Lung (tissue), 12 donors: Measurements from ENCODE around the gene SETD2. TPM values are rescaled to one million over a fixed set of nuclear protein-coding genes. Genes with fewer than 3 reads are reported as not detected.
A peak's percentile ranks its signal among the peaks of the same experiment; 100 is the strongest.

Source experiments
- ATAC-seq: fragments of 200-7000 bp; cut with Tn5 transposase; one replicate; pipeline ENCODE4 v1.9.1; 2020; ENCODE audit warnings: moderate number of reproducible peaks; ENCODE audit not compliant: insufficient read depth, low FRiP score
- DNase-seq, 3 donors: peaks; one replicate each; pipeline ENCODE4 v3.0.0-alpha.2; 2013 to 2017
- H3K27ac ChIP-seq, 2 donors: one replicate each; pipeline ENCODE4 v1.5.1; 2013; ENCODE audit warnings: mild to moderate bottlenecking in 2 of 2, moderate library complexity in 2 of 2, control low read depth in 1 of 2, inconsistent platforms in 1 of 2, low read depth in 1 of 2, low read length in 1 of 2
- H3K27me3 ChIP-seq, 3 donors: one replicate each; pipeline ENCODE4 v1.5.1; 2013; ENCODE audit warnings: low read length in 2 of 3; ENCODE audit not compliant: control insufficient read depth in 3 of 3, insufficient read depth in 3 of 3
- H3K36me3 ChIP-seq, 4 donors: one replicate each; pipeline ENCODE4 v1.5.1; 2013; ENCODE audit warnings: low read length in 4 of 4, mild to moderate bottlenecking in 1 of 4, moderate library complexity in 1 of 4; ENCODE audit not compliant: control insufficient read depth in 4 of 4, insufficient read depth in 4 of 4
- H3K4me1 ChIP-seq, 5 donors: one replicate each; pipeline ENCODE4 v1.5.1; 2013; ENCODE audit warnings: low read length in 5 of 5, mild to moderate bottlenecking in 2 of 5, moderate library complexity in 1 of 5; ENCODE audit not compliant: control insufficient read depth in 5 of 5, insufficient read depth in 5 of 5
- H3K4me3 ChIP-seq: one replicate; pipeline ENCODE4 v1.5.1; 2013; ENCODE audit warnings: mild to moderate bottlenecking, control low read depth, moderate library complexity
- H3K9ac ChIP-seq, 2 donors: one replicate each; pipeline ENCODE4 v1.5.1; 2013; ENCODE audit warnings: low read length in 2 of 2, control low read depth in 1 of 2; ENCODE audit not compliant: insufficient read depth in 1 of 2
- H3K9me3 ChIP-seq, 4 donors: one replicate each; pipeline ENCODE4 v1.5.1; 2013; ENCODE audit warnings: low read length in 3 of 4, mild to moderate bottlenecking in 1 of 4, moderate library complexity in 1 of 4; ENCODE audit not compliant: control insufficient read depth in 4 of 4, insufficient read depth in 3 of 4
- CTCF ChIP-seq: IDR thresholded peaks from 2 replicates; pipeline ENCODE4 v1.5.1; 2012; ENCODE audit warnings: mild to moderate bottlenecking; ENCODE audit errors: control extremely low read depth, extremely low read depth
- WGBS, 2 donors: extraction: QIAGEN DNeasy Blood & Tissue Kit; methylation state at CpG; one replicate each; pipeline ENCODE4 v1.1.7; 2013; 5-methylcytosine and 5-hydroxymethylcytosine counted together
- polyA plus RNA-seq, 2 donors: library from polyadenylated mRNA; stranded (reverse); fragments of 200-250 nt; gene quantifications; one replicate each; pipeline ENCODE4 v1.2.1, GENCODE V29; 2013
- total RNA-seq, 2 donors: library from RNA; depleted of rRNA in 1 of 2; stranded (reverse); fragments of >200 nt in 1 of 2; gene quantifications; one replicate each; pipeline ENCODE4 v1.2.1, GENCODE V29; 2014 to 2021
- donor health status: control.
- donor health status: control.
- donor health status: Bipolar disorder and iron deficiency.
- donor health status: healthy.
- donor health status: DM: yes; HTN: yes; CAD: no.

Gene SETD2
- total and polyA plus RNA-seq, 4 donors = 10.4 to 107 (median 25.0) TPM

- Histone ChIP-seq H3K9me3 (peaks cover 0 to 2% (median 0%) of the 10 kb centered on the region in 4 donors), H3K27me3 (no peaks in the 10 kb centered on the region), H3K9ac (no peak overlapping the region), H3K4me3 (no peak overlapping the region), H3K4me1 (peaks cover 0 to 14% (median 0%) of the 10 kb centered on the region in 5 donors), H3K36me3 (peaks cover 4 to 22% (median 15%) of the 10 kb centered on the region in 4 donors), H3K27ac (no peak overlapping the region)
- 88 to 90% methylated on average over 10 of the region's 10 CpGs for WGBS, 2 donors
- TF ChIP-seq CTCF = no peak
- DNase-seq (no peak), ATAC-seq (no peak)
These were observed 151.3 kb downstream of the SETD2 start for GRCh38 chr3:47012342-47013230.

- no peak for DNase-seq
- 87 to 93% methylated on average over 6 of the region's 6 CpGs for WGBS, 2 donors
- TF ChIP-seq CTCF = no peak
These were observed 152.5 kb downstream of the SETD2 start for GRCh38 chr3:47011371-47011770.

GRCh38 chr3:47010910-47011309 is 153.0 kb downstream of the SETD2 start:
- H3K36me3 ChIP-seq = peaks cover 0 to 23% (median 9%) of the 10 kb centered on the region in 4 donors
- DNase-seq (no peak), ATAC-seq (no peak)
- H3K4me3 ChIP-seq = no peak overlapping the region
- peaks cover 0 to 8% (median 0%) of the 10 kb centered on the region in 5 donors for H3K4me1 ChIP-seq
- peaks cover 0 to 2% (median 0%) of the 10 kb centered on the region in 4 donors for H3K9me3 ChIP-seq
- 88 to 91% methylated on average over 5 of the region's 5 CpGs for WGBS, 2 donors
- peak overlapping the region in 1 of 2 donors; percentile 12 for H3K27ac ChIP-seq
- no peaks in the 10 kb centered on the region for H3K27me3 ChIP-seq
- H3K9ac ChIP-seq = no peak overlapping the region
- TF ChIP-seq CTCF = no peak

More at GRCh38 chr3:47011371-47011770, 152.5 kb downstream of the SETD2 start:
- Histone ChIP-seq H3K4me3 (no peak overlapping the region), H3K9ac (no peak overlapping the region), H3K9me3 (peaks cover 0 to 2% (median 0%) of the 10 kb centered on the region in 4 donors), H3K36me3 (peaks cover under 1 to 19% (median 9%) of the 10 kb centered on the region in 4 donors), H3K4me1 (peaks cover 0 to 8% (median 0%) of the 10 kb centered on the region in 5 donors), H3K27me3 (no peaks in the 10 kb centered on the region), H3K27ac (no peak overlapping the region)
- no peak for ATAC-seq
